Activated CD4-positive, CD25-positive, alpha-beta regulatory T cell treated with anti-CD3 and anti-CD28 coated beads, Interleukin-2, amount 50 U/mL, for 16 hours (primary cell): Measurements from ENCODE around the gene ATF7.
A peak's percentile ranks its signal among the peaks of the same experiment; 100 is the strongest.

Experiments
- DNase-seq: peaks from one replicate; pipeline ENCODE4 v3.0.0-alpha.2; 2020; ENCODE audit warnings: low read depth, low spot score

Gene ATF7

GRCh38 chr12:53502331-53502730 lies 123.9 kb downstream of the ATF7 start:
- DNase-seq, result no peak

- no peak for DNase-seq
Measured at GRCh38 chr12:53501615-53502181, 124.5 kb downstream of the ATF7 start.

GRCh38 chr12:53500776-53501614 lies 125.2 kb downstream of the ATF7 start, which contains the start of gene TARBP2:
TSS of gene TARBP2 (plus strand) at chr12:53501283. CDS start at chr12:53501409, 126 bp downstream.
- DNase-seq, result peak; percentile 97

DNA sequence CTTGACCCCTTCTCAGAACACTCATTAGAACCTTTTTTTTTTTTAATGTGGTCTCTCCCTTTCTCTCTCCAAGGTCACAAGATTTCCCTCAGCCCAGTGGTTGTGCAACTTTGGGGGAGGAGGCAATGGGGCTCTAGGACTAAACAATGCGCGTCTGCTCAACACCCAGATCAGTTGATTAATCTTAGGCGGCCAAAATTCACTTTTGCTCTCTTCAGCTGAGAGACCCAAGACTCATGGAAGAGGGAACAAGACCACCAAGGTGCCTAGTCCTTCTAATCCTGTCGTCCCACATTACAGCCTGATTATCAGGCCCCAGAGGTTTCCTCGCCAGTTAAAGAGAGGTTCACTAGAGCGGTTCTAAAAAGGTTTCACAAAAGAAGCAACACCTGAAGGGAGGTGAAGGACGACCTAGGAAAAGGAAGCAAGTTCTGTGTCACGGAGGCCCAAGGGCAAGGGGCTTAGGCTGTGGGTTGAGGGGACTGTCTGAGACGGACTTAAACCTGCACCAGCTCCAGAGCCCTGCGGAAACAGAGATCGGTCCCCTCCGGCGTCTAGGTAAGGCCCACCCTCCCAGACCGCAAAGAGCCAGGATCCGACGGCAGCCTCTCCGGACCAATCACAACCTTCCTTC lies 125.9 kb downstream of the ATF7 start:
- no peak for DNase-seq

DNA sequence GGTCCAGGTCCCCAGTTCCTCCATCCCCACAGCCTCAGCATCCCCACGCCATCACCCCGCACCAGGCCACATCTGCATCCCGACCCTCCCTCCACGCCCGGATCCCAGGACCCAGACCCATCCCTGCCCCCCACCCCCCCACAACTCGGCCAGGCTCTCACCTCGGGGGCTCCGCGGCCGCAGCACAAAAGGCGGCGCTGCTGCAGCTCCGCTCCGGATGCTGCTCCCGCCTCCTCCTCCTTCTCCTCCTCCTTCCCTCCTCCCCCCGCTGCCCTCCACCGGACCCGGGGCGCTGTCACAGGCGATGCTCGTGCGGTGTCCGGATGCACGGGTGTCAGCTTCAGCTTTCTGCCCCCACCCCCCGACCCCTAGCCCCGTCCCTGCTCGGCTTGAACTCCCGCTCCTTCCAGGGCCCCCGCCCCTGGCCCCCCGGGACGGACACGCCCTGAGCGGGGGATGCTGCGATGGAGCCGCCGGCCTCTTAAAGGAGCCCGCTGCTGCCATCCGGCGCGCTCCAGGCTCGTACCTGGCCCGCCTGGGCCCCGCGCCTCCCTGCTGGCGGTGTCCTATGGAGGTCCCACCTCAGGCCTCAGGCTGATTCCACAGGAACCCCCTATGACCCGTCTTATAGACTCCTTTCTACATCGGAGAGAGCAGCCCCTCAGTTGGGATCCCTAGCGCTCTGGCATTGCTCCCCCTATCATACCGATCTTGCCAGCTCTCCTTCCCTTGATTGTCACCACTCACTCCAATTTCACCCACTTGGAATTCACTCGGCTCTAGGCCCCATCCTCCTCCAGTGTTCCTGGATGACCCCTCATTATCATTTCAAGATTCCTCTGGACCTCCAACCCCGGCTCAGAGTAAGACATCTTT lies 126.7 kb downstream of the ATF7 start, which contains the start of gene MAP3K12:
Gene MAP3K12, minus strand, starts transcription at position 193 of the 876 bp plus-strand sequence. CDS start 12,067 bp downstream, outside the sequence.
- no peak for DNase-seq

- DNase-seq, result no peak
Measured at GRCh38 chr12:53498235-53498630, 127.9 kb downstream of the ATF7 start.

DNA sequence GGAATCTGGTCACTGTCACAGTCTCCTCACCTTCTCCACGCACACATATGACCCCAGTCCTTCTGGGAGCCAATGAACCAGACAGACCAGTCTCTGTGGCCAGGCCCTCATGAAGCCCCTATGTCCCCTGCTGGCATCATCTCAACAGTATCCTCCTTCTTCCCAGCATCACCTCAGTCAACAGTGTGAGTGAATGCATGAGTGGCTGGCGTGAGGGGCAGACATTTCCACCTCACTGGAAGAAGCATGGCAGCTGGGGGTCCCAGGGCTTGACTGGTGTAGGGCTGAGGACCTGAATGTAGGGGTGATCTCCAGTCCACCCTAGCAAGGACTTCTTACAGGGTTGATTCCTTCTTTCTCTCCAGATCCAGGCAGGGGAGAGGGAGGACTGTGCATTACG lies 128.7 kb downstream of the ATF7 start:
- DNase-seq, result no peak

- DNase-seq, result no peak
Measured at GRCh38 chr12:53496752-53497032, 129.5 kb downstream of the ATF7 start.

GRCh38 chr12:53495903-53496751 lies 130.1 kb downstream of the ATF7 start:
- DNase-seq, result no peak

DNA sequence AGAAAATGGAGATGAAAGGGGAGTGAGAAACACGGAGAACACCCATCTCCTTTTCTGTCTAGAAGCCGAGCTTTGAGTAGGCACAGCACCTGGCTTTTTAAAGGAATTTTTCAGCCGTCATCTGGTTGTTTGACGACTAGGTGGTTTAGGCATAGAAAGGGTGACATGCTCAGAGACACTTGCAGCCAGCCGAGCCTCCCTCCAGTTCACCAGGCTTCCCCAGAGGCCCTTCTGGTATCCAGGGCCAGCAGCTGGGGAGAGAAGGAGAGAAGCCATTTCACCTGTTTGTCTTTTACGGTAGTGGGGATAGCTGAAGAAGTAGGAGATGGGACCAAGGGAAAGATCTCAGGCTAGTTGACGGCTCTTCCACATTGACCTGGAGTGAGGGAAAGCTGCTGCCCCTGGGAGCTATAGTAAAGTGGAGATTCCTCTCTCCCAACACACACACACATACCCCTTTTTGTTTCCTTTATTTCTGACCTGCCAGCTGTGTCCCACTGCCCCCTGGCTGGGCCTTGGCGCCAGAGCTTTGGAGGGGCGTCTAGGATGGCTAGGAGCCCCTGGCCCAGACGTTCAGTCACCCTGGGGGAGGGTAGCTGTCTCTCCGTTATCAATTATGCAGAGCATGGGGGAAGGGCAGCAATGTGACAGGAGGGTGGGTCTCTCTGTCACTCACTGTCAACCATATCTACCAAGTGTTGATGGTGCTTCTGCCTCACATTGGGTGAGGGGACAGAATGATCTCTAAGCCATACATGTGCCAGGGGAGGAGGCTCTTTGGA lies 132.4 kb downstream of the ATF7 start:
- DNase-seq, result no peak

DNA sequence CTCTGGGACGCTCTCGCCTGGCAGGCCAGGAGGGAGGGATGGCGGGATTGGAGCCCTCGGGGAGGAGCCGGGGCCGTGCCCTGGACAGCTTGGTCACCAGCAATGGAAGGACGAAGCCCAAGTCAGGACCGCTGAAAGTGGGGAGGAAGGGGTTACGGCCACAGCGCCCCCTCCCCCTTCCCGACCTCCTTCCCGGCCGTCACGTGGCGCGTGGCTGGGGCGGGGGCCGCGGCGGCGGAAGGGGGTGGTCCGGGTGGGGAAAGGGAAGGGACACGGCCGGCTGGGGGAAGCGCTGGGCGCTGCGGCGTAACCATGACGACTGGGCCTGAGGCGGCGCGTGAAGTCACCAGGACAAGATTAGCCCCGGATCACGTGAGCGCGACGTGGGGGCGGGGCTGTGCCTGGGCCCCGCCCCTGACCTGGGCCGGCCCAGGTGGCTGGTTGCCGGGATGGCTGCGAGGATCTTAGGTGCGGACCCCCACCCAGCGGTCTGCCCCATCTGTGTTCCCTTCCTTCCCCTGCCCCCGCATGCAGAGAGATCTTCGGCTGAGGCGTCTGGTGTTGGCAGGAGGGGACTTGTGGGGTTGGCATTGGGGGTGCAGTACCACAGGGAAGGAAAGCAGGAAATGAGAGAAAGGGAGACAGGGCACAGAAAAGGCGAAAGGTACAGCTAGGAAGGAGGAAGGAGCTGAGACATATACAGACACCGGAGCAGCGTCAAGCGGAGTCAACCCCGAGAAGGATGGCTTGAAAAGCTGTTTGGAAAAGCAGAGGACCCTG lies 133.2 kb downstream of the ATF7 start:
- peak; percentile 73 for DNase-seq

DNA sequence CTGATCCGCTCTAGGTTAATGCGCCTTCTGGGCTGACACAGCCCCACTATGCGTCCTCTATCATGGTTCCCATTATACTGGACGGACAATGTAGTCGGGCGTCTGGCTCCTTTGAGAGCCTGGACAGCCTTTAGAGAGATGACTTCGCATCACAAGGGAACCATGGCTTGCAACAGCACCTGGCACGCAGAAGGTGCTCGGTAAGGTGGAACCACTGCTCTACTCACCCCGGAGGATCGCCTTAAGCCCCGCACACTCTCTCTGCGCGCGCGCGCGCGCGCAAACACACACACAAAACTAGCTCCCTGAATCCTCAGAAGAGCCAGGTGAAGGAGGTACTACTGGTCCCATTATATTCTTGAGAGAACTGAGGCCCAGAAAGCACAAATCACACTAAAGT lies 134.0 kb downstream of the ATF7 start:
- no peak for DNase-seq

GRCh38 chr12:53489242-53489864 lies 136.8 kb downstream of the ATF7 start:
- DNase-seq, result no peak

DNA sequence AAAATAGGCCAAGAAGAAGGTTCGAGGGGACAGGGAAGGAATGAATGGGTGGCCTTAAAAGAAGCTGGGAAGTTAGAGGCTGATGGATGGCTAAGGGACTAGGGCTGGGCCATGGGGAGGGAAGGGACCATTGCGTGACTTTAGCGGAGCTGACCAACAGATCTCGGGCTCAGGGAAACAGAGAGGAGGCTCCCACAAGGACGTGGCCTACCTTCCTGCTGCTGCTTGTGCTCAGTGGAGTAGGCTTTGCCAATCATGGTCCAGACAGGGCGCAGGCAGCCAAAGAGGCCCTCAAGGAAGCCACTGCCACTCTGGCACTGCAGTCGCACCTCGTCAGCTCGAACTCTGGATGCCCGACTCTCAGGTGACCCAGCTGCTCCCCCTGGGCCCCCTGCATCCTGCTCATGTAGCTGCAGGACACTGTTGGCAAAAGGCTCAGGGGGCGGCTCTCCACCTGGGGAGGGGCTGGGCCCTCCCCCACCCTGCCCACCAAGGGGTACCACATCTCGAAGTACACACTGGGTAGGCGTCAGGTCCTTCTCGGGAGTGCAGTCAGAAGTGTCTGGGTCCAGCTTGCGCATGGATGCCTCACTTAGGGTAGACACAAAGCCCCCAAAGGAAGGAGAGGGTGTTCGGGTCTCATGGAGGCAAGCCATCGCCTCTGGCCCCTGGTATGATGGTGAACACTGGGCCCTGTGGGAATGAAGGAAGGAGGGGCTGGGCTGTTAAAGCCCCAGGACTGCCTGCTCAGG lies 139.3 kb downstream of the ATF7 start:
- DNase-seq, result no peak

GRCh38 chr12:53485955-53486735 lies 140.0 kb downstream of the ATF7 start:
- DNase-seq, result no peak

GRCh38 chr12:53484686-53485575 lies 141.3 kb downstream of the ATF7 start:
- no peak for DNase-seq
